WTC11 (cell line): Measurements from ENCODE around the gene ASCC3. TPM values are rescaled to one million over a fixed set of nuclear protein-coding genes. Genes with fewer than 3 reads are reported as not detected.

Experiments
- ATAC-seq: fragments of 200-7000 bp; cut with Tn5 transposase; 2 replicates; pipeline ENCODE4 v1.10.0; 2021; ENCODE audit warnings: mild to moderate bottlenecking, moderate library complexity
- CTCF ChIA-PET: fragments of 300-600 bp; sonication (Branson Sonifier 250); formaldehyde crosslinking; loops from one replicate; lab custom pipeline; 2021; ENCODE audit warnings: antibody characterized with exemption; lab: Charles Lee
- POLR2A ChIA-PET: fragments of 350-600 bp; sonication (Branson Sonifier 250); formaldehyde crosslinking; loops from one replicate; lab custom pipeline; 2021; ENCODE audit warnings: antibody characterized with exemption; lab: Charles Lee
- DNase-seq: peaks from one replicate; pipeline ENCODE4 v3.0.0; 2021; ENCODE audit warnings: low spot score
- H3K27ac Mint-ChIP-seq: 2 replicates; pipeline ENCODE4 v1.8.0; 2021; ENCODE audit warnings: mixed read lengths
- H3K27me3 Mint-ChIP-seq: 2 replicates; pipeline ENCODE4 v1.8.0; 2021; ENCODE audit warnings: low read depth, mild to moderate bottlenecking, moderate library complexity, mixed read lengths
- H3K36me3 Mint-ChIP-seq: 2 replicates; pipeline ENCODE4 v1.8.0; 2021; ENCODE audit warnings: mixed read lengths
- H3K4me1 Mint-ChIP-seq: 2 replicates; pipeline ENCODE4 v1.8.0; 2022; ENCODE audit warnings: mixed read lengths
- H3K4me3 Mint-ChIP-seq: 2 replicates; pipeline ENCODE4 v1.8.0; 2021; ENCODE audit warnings: mild to moderate bottlenecking, moderate library complexity, mixed read lengths
- H3K9me3 Mint-ChIP-seq: 2 replicates; pipeline ENCODE4 v1.8.0; 2021; ENCODE audit warnings: mixed read lengths
- CREM ChIP-seq: sonication (generic); formaldehyde crosslinking; IDR thresholded peaks from 2 replicates; pipeline ENCODE4 v1.8.1; 2022; ENCODE audit warnings: mild to moderate bottlenecking, missing genetic modification reagents, moderate library complexity
- ESRRA ChIP-seq: sonication (generic); formaldehyde crosslinking; IDR thresholded peaks from 2 replicates; pipeline ENCODE4 v1.8.1; 2022; ENCODE audit warnings: mild to moderate bottlenecking, missing genetic modification reagents, borderline replicate concordance
- JAZF1 ChIP-seq: fragments of 250-450 bp; sonication (Bioruptor Pico); IDR thresholded peaks from 2 replicates; pipeline ENCODE4 v1.9.0; 2021; ENCODE audit warnings: moderate library complexity, mild to moderate bottlenecking, inconsistent platforms
- JUN ChIP-seq: sonication (generic); formaldehyde crosslinking; IDR thresholded peaks from 2 replicates; pipeline ENCODE4 v1.8.0; 2023; ENCODE audit warnings: mild to moderate bottlenecking, missing genetic modification reagents
- KAT7 ChIP-seq: sonication (generic); formaldehyde crosslinking; IDR thresholded peaks from 2 replicates; pipeline ENCODE4 v1.8.1; 2023; ENCODE audit warnings: missing genetic modification reagents, mild to moderate bottlenecking, borderline replicate concordance
- MYBL2 ChIP-seq: sonication (generic); formaldehyde crosslinking; IDR thresholded peaks from 2 replicates; pipeline ENCODE4 v1.8.1; 2023; ENCODE audit warnings: mild to moderate bottlenecking, moderate library complexity, missing genetic modification reagents
- NR2C2 ChIP-seq: sonication (generic); formaldehyde crosslinking; IDR thresholded peaks from 2 replicates; pipeline ENCODE4 v1.8.0; 2022; ENCODE audit warnings: mild to moderate bottlenecking, missing genetic modification reagents
- PRRX2 ChIP-seq: fragments of 250-450 bp; sonication (Bioruptor Pico); IDR thresholded peaks from 2 replicates; pipeline ENCODE4 v1.8.0; 2021; ENCODE audit warnings: mild to moderate bottlenecking
- SMAD4 ChIP-seq: sonication (generic); formaldehyde crosslinking; IDR thresholded peaks from 2 replicates; pipeline ENCODE4 v1.8.0; 2022; ENCODE audit warnings: mild to moderate bottlenecking, missing genetic modification reagents
- ZNF121 ChIP-seq: sonication (generic); formaldehyde crosslinking; IDR thresholded peaks from 2 replicates; pipeline ENCODE4 v1.8.0; 2023; ENCODE audit warnings: missing genetic modification reagents
- ZNF317 ChIP-seq: sonication (generic); formaldehyde crosslinking; IDR thresholded peaks from 2 replicates; pipeline ENCODE4 v1.8.1; 2023; ENCODE audit warnings: low read depth, mild to moderate bottlenecking, moderate library complexity, missing genetic modification reagents, borderline replicate concordance
- total RNA-seq: library from RNA; stranded (reverse); gene quantifications from 3 replicates; pipeline ENCODE4 v1.2.3, GENCODE V29; 2021
- TF ChIP-seq, protein P1 (sequence below): sonication (generic); formaldehyde crosslinking; IDR thresholded peaks from 2 replicates; pipeline ENCODE4 v1.8.0; 2023; ENCODE audit warnings: mild to moderate bottlenecking, missing genetic modification reagents
- TF ChIP-seq, protein P2 (sequence below): fragments of 250-450 bp; sonication (Bioruptor Pico); IDR thresholded peaks from 2 replicates; pipeline ENCODE4 v1.8.0; 2021; ENCODE audit warnings: mild to moderate bottlenecking
- TF ChIP-seq, protein P3 (sequence below): sonication (generic); formaldehyde crosslinking; IDR thresholded peaks from 2 replicates; pipeline ENCODE4 v1.8.1; 2022; ENCODE audit warnings: low read depth, missing genetic modification reagents, borderline replicate concordance
- TF ChIP-seq, protein P4 (sequence below): sonication (generic); formaldehyde crosslinking; conservative IDR thresholded peaks from 2 replicates; pipeline ENCODE4 v1.8.1; 2022; ENCODE audit warnings: mild to moderate bottlenecking, missing genetic modification reagents
- TF ChIP-seq, protein P5 (sequence below): sonication (generic); formaldehyde crosslinking; conservative IDR thresholded peaks from 2 replicates; pipeline ENCODE4 v1.8.1; 2023; ENCODE audit warnings: mild to moderate bottlenecking, low read depth, missing genetic modification reagents, moderate library complexity

Gene ASCC3
- total RNA-seq, 1 experiment from 2014 or later = 80.7 TPM

DNA sequence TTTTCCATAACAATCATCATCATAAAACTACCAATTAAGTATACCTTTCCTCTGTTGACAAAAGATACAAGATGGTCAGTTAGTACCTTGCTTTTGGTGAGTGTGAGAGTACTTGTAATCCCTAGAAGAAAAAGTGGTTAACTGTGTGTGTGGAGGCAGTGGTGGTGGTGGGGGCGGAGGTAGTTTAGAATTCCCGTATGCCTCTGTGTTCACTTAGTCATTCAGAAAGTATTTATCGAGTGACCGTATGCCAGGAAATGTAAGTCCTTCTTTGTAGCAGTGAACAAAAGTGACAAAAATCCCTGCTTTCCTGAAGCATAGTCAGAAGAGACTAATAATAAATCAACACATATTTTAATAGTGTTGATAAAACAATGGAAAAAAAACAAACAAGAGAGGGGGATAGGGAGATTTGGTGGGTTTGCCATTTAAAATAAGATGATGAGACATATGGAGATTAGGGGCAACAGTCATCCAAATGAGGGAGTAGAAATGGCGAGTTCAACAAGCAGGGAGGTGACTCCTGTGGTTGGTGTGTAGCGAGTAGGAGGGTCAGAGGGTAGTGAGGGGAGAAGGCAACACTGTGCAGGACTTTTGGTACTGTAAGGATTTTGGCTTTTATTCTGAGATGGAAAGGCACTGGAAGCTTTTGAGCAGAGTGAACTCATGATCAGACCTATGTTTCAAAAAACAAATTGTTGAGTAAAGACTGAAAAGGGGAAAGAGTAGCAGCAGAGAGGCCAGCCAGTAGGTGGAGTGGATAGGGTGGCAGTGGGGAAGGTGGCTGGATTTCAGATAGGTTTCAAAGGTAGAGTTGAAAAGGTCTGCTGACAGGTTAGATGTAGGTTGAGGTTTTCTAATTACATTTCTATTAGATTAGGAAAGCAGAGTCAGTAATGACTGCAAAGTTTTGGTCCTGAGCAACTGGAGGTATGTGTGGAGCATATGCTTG is 376.1 kb downstream of the ASCC3 start (continued):
- TF ChIP-seq, protein P1, sequence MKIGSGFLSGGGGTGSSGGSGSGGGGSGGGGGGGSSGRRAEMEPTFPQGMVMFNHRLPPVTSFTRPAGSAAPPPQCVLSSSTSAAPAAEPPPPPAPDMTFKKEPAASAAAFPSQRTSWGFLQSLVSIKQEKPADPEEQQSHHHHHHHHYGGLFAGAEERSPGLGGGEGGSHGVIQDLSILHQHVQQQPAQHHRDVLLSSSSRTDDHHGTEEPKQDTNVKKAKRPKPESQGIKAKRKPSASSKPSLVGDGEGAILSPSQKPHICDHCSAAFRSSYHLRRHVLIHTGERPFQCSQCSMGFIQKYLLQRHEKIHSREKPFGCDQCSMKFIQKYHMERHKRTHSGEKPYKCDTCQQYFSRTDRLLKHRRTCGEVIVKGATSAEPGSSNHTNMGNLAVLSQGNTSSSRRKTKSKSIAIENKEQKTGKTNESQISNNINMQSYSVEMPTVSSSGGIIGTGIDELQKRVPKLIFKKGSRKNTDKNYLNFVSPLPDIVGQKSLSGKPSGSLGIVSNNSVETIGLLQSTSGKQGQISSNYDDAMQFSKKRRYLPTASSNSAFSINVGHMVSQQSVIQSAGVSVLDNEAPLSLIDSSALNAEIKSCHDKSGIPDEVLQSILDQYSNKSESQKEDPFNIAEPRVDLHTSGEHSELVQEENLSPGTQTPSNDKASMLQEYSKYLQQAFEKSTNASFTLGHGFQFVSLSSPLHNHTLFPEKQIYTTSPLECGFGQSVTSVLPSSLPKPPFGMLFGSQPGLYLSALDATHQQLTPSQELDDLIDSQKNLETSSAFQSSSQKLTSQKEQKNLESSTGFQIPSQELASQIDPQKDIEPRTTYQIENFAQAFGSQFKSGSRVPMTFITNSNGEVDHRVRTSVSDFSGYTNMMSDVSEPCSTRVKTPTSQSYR (CRISPR knock-in tag) = no peak
- TF ChIP-seq, protein P2, sequence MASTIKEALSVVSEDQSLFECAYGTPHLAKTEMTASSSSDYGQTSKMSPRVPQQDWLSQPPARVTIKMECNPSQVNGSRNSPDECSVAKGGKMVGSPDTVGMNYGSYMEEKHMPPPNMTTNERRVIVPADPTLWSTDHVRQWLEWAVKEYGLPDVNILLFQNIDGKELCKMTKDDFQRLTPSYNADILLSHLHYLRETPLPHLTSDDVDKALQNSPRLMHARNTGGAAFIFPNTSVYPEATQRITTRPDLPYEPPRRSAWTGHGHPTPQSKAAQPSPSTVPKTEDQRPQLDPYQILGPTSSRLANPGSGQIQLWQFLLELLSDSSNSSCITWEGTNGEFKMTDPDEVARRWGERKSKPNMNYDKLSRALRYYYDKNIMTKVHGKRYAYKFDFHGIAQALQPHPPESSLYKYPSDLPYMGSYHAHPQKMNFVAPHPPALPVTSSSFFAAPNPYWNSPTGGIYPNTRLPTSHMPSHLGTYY (CRISPR knock-in tag) = no peak
- TF ChIP-seq MYBL2 (no peak), ZNF317 (CRISPR knock-in tag) (no peak), PRRX2 (CRISPR knock-in tag) (no peak), CREM (CRISPR knock-in tag) (no peak), JUN (no peak)

DNA sequence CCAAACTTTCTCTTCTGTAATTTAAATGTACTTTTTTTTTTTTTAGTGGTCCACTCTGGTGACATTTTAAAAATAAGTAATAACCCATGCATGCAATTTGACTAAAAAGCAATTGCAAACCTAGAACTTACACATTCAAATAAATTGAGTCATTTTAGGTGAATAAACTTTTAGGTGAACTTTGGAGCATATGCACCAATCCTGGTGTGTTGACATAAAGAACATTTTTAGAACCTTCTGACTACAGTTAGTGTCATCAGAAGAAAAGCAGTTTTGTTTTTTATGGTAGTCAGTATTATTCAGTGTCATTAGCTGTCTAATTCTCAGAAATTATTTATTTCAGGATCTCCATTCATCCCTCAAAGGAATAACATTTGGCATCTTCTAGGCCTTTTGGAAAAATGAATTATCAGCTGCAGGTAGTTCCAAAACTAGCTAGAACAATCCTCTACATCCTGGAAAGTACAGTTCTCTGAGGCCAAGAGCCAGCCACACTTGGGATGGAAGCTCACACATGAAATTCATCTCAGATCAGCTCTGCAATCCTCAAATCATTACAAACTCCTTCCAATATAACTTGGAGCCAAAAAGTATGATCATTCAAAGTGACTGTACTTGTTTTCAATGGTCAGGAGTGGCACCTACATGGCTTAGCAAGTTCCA is 378.0 kb downstream of the ASCC3 start:
- no peak for DNase-seq
- H3K4me3 Mint-ChIP-seq = no peak overlapping the region
- ChIA-PET POLR2A (no interaction called here), CTCF (no interaction called here)
- no peak overlapping the region for H3K27ac Mint-ChIP-seq
- H3K27me3 Mint-ChIP-seq = no peaks in the 10 kb centered on the region; the same call in 1 of the 2 replicates
- TF ChIP-seq, protein P3, sequence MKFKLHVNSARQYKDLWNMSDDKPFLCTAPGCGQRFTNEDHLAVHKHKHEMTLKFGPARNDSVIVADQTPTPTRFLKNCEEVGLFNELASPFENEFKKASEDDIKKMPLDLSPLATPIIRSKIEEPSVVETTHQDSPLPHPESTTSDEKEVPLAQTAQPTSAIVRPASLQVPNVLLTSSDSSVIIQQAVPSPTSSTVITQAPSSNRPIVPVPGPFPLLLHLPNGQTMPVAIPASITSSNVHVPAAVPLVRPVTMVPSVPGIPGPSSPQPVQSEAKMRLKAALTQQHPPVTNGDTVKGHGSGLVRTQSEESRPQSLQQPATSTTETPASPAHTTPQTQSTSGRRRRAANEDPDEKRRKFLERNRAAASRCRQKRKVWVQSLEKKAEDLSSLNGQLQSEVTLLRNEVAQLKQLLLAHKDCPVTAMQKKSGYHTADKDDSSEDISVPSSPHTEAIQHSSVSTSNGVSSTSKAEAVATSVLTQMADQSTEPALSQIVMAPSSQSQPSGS (CRISPR knock-in tag) = no peak
- no peak for TF ChIP-seq SMAD4 (CRISPR knock-in tag)
- TF ChIP-seq JAZF1 (CRISPR knock-in tag) = no peak
- TF ChIP-seq, protein P4, sequence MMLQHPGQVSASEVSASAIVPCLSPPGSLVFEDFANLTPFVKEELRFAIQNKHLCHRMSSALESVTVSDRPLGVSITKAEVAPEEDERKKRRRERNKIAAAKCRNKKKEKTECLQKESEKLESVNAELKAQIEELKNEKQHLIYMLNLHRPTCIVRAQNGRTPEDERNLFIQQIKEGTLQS (CRISPR knock-in tag) = no peak
- no peak for TF ChIP-seq KAT7 (CRISPR knock-in tag)
- TF ChIP-seq NR2C2 (CRISPR knock-in tag) = no peak
- TF ChIP-seq, protein P5, sequence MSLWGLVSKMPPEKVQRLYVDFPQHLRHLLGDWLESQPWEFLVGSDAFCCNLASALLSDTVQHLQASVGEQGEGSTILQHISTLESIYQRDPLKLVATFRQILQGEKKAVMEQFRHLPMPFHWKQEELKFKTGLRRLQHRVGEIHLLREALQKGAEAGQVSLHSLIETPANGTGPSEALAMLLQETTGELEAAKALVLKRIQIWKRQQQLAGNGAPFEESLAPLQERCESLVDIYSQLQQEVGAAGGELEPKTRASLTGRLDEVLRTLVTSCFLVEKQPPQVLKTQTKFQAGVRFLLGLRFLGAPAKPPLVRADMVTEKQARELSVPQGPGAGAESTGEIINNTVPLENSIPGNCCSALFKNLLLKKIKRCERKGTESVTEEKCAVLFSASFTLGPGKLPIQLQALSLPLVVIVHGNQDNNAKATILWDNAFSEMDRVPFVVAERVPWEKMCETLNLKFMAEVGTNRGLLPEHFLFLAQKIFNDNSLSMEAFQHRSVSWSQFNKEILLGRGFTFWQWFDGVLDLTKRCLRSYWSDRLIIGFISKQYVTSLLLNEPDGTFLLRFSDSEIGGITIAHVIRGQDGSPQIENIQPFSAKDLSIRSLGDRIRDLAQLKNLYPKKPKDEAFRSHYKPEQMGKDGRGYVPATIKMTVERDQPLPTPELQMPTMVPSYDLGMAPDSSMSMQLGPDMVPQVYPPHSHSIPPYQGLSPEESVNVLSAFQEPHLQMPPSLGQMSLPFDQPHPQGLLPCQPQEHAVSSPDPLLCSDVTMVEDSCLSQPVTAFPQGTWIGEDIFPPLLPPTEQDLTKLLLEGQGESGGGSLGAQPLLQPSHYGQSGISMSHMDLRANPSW = no peak
- no peak for TF ChIP-seq ZNF121 (CRISPR knock-in tag)
- no peak for TF ChIP-seq ESRRA (CRISPR knock-in tag)
- H3K9me3 Mint-ChIP-seq = peaks cover 6% of the 10 kb centered on the region
- no peaks in the 10 kb centered on the region for H3K4me1 Mint-ChIP-seq
- ATAC-seq = no peak
- no peaks in the 10 kb centered on the region for H3K36me3 Mint-ChIP-seq
